Measurements from ENCODE around the gene LILRB4.
"Not testable (repeated sequence)": the region's sequence is repeated elsewhere in the genome, so short reads cannot be mapped to it uniquely, and the experiment has no call there.

The LILRB4 gene

GRCh38 chr19:54696766-54697165 lies 34.0 kb downstream of the LILRB4 start:
- DNase-seq, result no peak

DNA sequence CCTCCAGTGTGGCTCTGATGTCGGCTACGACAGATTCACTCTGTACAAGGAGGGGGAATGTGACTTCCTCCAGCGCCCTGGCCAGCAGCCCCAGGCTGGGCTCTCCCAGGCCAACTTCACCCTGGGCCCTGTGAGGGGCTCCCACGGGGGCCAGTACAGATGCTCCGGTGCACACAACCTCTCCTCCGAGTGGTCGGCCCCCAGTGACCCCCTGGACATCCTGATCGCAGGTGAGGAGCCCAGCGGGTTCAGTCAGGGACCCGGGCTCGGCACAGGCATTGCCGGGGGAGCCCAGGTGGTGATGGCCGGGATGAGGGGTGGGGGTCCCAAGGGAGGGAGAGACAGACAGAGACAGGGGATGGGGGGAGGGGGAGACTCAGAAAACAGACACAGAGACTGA lies 34.9 kb downstream of the LILRB4 start:
- not testable (repeated sequence) for DNase-seq

GRCh38 chr19:54704928-54705327 lies 42.1 kb downstream of the LILRB4 start:
- no peak for DNase-seq

- no peak for DNase-seq
These were observed 45.2 kb downstream of the LILRB4 start for GRCh38 chr19:54707962-54708361.

- DNase-seq, result no peak
These were observed 46.0 kb downstream of the LILRB4 start for GRCh38 chr19:54708781-54709180.

DNA sequence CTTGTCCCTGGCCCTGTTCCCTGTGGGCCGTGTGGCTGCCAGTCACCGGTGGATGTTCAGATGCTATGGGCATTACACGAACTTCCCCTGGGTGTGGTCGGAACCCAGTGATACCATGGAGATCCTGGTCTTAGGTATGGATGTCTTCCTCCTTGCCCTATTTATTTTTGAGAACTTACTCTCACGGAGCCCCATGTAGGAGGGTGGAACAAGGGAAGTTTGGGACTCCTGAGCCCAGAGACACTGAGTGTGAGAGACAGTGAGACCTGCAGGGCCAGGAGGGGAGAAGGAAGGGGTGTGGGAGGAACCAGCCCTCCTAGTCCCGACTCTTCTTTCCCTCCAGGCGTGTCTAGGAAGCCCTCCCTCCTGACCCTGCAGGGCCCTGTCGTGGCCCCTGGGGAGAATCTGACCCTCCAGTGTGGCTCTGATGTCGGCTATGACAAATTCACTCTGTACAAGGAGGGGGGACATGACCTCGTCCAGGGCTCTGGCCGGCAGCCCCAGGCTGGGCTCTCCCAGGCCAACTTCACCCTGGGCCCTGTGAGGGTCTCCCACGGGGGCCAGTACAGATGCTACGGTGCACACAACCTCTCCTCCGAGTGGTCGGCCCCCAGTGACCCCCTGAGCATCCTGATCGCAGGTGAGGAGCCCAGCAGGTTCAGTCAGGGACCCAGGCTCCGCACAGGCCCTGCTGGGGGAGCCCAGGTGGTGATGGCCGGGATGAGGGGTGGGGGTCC lies 46.6 kb downstream of the LILRB4 start:
- no peak for DNase-seq

GRCh38 chr19:54709956-54710355 lies 47.2 kb downstream of the LILRB4 start:
- not testable (repeated sequence) for DNase-seq

All from NCI-H524 (cell line).